GM23338 (cell line): ENCODE results near the gene BEND6. TPM values are rescaled to one million over a fixed set of nuclear protein-coding genes. Genes with fewer than 3 reads are reported as not detected.

Experiments used
- ATAC-seq: fragments of 200-7000 bp; cut with Tn5 transposase; 3 replicates; pipeline ENCODE4 v1.9.1; 2020
- DNase-seq: peaks from one replicate; pipeline ENCODE4 v3.0.0-alpha.2; 2015; ENCODE audit warnings: low spot score
- H2AFZ ChIP-seq: fragments of 200-600 bp; sonication (generic); 2 replicates; pipeline ENCODE4 v1.8.0; 2016; ENCODE audit warnings: antibody characterized with exemption, mild to moderate bottlenecking, moderate library complexity
- H3F3A ChIP-seq: fragments of 200-600 bp; sonication (generic); replicated peaks from 2 replicates; pipeline ENCODE4 v1.8.0; 2017; ENCODE audit warnings: antibody characterized with exemption, mixed run types, low read depth
- H3K27ac ChIP-seq: fragments of 200-600 bp; sonication (generic); 2 replicates; pipeline ENCODE4 v1.6.1; 2016; ENCODE audit warnings: low read depth
- H3K27me3 ChIP-seq: fragments of 200-600 bp; sonication (generic); 2 replicates; pipeline ENCODE4 v1.8.0; 2016; ENCODE audit warnings: mild to moderate bottlenecking, mixed run types, moderate library complexity; ENCODE audit not compliant: insufficient read depth
- H3K36me3 ChIP-seq: fragments of 200-600 bp; sonication (generic); 2 replicates; pipeline ENCODE4 v1.8.0; 2016; ENCODE audit warnings: mild to moderate bottlenecking; ENCODE audit not compliant: insufficient read depth
- H3K4me1 ChIP-seq: fragments of 200-600 bp; sonication (generic); 2 replicates; pipeline ENCODE4 v1.8.0; 2016; ENCODE audit warnings: mild to moderate bottlenecking, moderate library complexity; ENCODE audit not compliant: insufficient read depth
- H3K4me2 ChIP-seq: fragments of 200-600 bp; sonication (generic); 2 replicates; pipeline ENCODE4 v1.7.1; 2017; ENCODE audit warnings: mixed run types
- H3K4me3 ChIP-seq: fragments of 200-600 bp; sonication (generic); 2 replicates; pipeline ENCODE4 v1.6.1; 2016; ENCODE audit warnings: mixed run types
- H3K79me2 ChIP-seq: fragments of 200-600 bp; sonication (generic); replicated peaks from 2 replicates; pipeline ENCODE4 v1.8.0; 2017; ENCODE audit warnings: mild to moderate bottlenecking; ENCODE audit not compliant: insufficient read depth
- H3K9me2 ChIP-seq: fragments of 200-600 bp; sonication (generic); 2 replicates; pipeline ENCODE4 v1.8.0; 2017; ENCODE audit not compliant: insufficient read depth
- H4K20me1 ChIP-seq: fragments of 200-600 bp; sonication (generic); replicated peaks from 2 replicates; pipeline ENCODE4 v1.8.0; 2017; ENCODE audit warnings: mild to moderate bottlenecking; ENCODE audit not compliant: insufficient read depth
- H3K27ac Mint-ChIP-seq: 2 replicates; pipeline ENCODE4 v1.8.0; 2020; ENCODE audit warnings: inconsistent platforms, mild to moderate bottlenecking, moderate library complexity, mixed read lengths
- H3K27me3 Mint-ChIP-seq: 3 replicates; pipeline ENCODE4 v1.8.0; 2022; ENCODE audit warnings: low read depth, mild to moderate bottlenecking, moderate library complexity, mixed read lengths, inconsistent platforms; ENCODE audit not compliant: insufficient read depth, poor library complexity
- H3K36me3 Mint-ChIP-seq: 3 replicates; pipeline ENCODE4 v1.8.0; 2021; ENCODE audit warnings: low read depth, mild to moderate bottlenecking, inconsistent platforms, moderate library complexity, mixed read lengths
- H3K4me1 Mint-ChIP-seq: 3 replicates; pipeline ENCODE4 v1.8.0; 2020; ENCODE audit warnings: mild to moderate bottlenecking, inconsistent platforms, mixed read lengths
- H3K4me3 Mint-ChIP-seq: 3 replicates; pipeline ENCODE4 v1.8.0; 2021; ENCODE audit warnings: moderate library complexity, mild to moderate bottlenecking, inconsistent platforms, mixed read lengths
- H3K9me3 Mint-ChIP-seq: 3 replicates; pipeline ENCODE4 v1.8.0; 2020; ENCODE audit warnings: moderate library complexity, mild to moderate bottlenecking, inconsistent platforms, mixed read lengths
- CREB1 ChIP-seq: fragments of 250-450 bp; sonication (Bioruptor Pico); IDR thresholded peaks from 2 replicates; pipeline ENCODE4 v1.5.0; 2020; ENCODE audit warnings: low read depth, mild to moderate bottlenecking, moderate library complexity
- JUNB ChIP-seq: IDR thresholded peaks from one replicate; pipeline ENCODE4 v1.6.1; 2016; ENCODE audit warnings: antibody characterized with exemption; ENCODE audit not compliant: unreplicated experiment
- NANOG ChIP-seq: IDR thresholded peaks from 2 replicates; pipeline ENCODE4 v1.6.1; 2016; ENCODE audit warnings: antibody characterized with exemption, borderline replicate concordance
- ZNF114 ChIP-seq: fragments of 250-450 bp; sonication (Bioruptor Pico); IDR thresholded peaks from 2 replicates; pipeline ENCODE4 v1.5.0; 2020; ENCODE audit warnings: mild to moderate bottlenecking, moderate library complexity
- polyA plus RNA-seq: library from polyadenylated mRNA; unstranded; fragments of >200 nt; fragmentation: Nextera tagmentation; extraction: Ambion mirVana; gene quantifications from 2 replicates; pipeline ENCODE4 v1.2.1, GENCODE V29; 2016
- total RNA-seq: library from RNA; depleted of rRNA; stranded (reverse); fragments of >200 nt; shearing (Covaris generic); gene quantifications from 2 replicates; pipeline ENCODE4 v1.2.3, GENCODE V29; 2014
- TF ChIP-seq, protein P1 (sequence below), 2 experiments: fragments of 200-600 bp in 1 of 2; sonication (generic) in 1 of 2; conservative IDR thresholded peaks; 2 replicates each; pipeline versions ENCODE4 v1.5.1 to v1.6.1; 2016 to 2017; ENCODE audit warnings: antibody characterized with exemption in 2 of 2, low read depth in 2 of 2, mild to moderate bottlenecking in 2 of 2, moderate library complexity in 1 of 2
- TF ChIP-seq, protein P2 (sequence below): IDR thresholded peaks from one replicate; pipeline ENCODE4 v1.6.1; 2018; ENCODE audit warnings: antibody characterized with exemption; ENCODE audit not compliant: unreplicated experiment

BEND6 gene
- total and polyA plus RNA-seq, 2 experiments from 2014 or later: 6.0 to 6.7 TPM

DNA sequence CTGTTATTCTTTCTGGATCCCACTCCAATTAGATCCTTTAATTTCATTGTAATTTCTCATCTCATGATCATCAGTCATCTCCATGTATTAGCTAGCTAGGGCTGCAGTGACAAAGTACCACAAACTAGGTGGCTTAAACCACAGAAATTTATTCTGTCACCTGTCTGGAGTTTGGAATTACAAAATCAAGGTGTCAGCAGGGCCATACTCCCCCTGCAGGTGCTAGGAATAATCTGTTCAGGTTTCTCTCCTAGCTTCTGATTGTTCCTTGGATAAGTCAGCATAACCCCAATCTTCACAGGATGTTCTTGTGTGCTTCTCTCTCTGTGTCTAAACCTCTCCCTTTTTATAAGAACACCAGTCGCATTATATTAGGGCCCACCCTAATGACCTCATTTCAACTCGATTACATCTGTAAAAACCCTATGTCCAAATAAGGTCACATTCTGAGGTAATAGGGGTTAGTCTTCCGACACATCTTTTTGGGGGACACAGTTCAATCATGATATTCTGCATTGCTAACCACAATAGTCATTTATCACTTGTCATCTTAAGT lies 40.5 kb downstream of the BEND6 start:
- peak; percentile 68 for DNase-seq
- H3K27me3 Mint-ChIP-seq: peaks cover 4% of the 10 kb centered on the region
- H3K9me3 Mint-ChIP-seq: peaks cover 21% of the 10 kb centered on the region
- no peaks in the 10 kb centered on the region for H3K9me2 ChIP-seq
- no peaks in the 10 kb centered on the region for H3K79me2 ChIP-seq
- no peaks in the 10 kb centered on the region for H3K4me1 ChIP-seq
- no peaks in the 10 kb centered on the region for H4K20me1 ChIP-seq
- H3F3A ChIP-seq: no peaks in the 10 kb centered on the region
- no peaks in the 10 kb centered on the region for H3K27me3 ChIP-seq
- no peak overlapping the region for H2AFZ ChIP-seq
- H3K27ac ChIP-seq: no peak overlapping the region
- H3K4me3 ChIP-seq: no peak overlapping the region
- peaks cover 14% of the 10 kb centered on the region for H3K36me3 Mint-ChIP-seq
- H3K4me3 Mint-ChIP-seq: no peak overlapping the region
- no peak overlapping the region for H3K27ac Mint-ChIP-seq
- no peaks in the 10 kb centered on the region for H3K36me3 ChIP-seq
- TF ChIP-seq, protein P1, sequence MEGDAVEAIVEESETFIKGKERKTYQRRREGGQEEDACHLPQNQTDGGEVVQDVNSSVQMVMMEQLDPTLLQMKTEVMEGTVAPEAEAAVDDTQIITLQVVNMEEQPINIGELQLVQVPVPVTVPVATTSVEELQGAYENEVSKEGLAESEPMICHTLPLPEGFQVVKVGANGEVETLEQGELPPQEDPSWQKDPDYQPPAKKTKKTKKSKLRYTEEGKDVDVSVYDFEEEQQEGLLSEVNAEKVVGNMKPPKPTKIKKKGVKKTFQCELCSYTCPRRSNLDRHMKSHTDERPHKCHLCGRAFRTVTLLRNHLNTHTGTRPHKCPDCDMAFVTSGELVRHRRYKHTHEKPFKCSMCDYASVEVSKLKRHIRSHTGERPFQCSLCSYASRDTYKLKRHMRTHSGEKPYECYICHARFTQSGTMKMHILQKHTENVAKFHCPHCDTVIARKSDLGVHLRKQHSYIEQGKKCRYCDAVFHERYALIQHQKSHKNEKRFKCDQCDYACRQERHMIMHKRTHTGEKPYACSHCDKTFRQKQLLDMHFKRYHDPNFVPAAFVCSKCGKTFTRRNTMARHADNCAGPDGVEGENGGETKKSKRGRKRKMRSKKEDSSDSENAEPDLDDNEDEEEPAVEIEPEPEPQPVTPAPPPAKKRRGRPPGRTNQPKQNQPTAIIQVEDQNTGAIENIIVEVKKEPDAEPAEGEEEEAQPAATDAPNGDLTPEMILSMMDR (conservative IDR thresholded peaks at IDR 0.05; ENCODE audit: low read depth in 2 of 2): peak; percentile 58 to 67
- no peak for TF ChIP-seq NANOG
- no peaks in the 10 kb centered on the region; the same call in 2 of the 3 replicates for H3K4me1 Mint-ChIP-seq
- no peak overlapping the region for H3K4me2 ChIP-seq
- ATAC-seq: peak; percentile 67

DNA sequence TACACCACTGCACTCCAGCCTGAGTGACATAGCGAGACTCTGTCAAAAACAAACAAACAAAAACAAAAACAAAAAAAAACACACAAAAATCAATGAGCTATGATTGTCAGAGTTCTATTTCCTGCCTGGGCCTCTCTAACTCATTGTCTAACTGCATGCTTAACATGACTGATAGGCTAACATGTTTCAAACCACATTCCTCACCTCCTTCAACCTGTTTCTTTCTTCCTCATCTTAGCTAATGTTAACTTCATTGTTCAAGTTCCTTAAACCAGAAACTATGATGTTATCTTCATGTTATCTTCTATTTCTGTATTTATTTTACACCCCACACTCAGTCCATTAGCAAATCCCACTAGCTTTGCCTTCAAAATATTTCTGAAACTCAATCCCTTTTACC lies 41.5 kb downstream of the BEND6 start:
- Histone ChIP-seq H3K4me3 (no peak overlapping the region), H3K9me2 (no peaks in the 10 kb centered on the region), H3K79me2 (no peaks in the 10 kb centered on the region), H3K36me3 (no peaks in the 10 kb centered on the region), H2AFZ (no peak overlapping the region), H3F3A (no peaks in the 10 kb centered on the region), H3K4me2 (no peak overlapping the region), H3K27ac (no peak overlapping the region), H3K27me3 (no peaks in the 10 kb centered on the region), H3K4me1 (no peaks in the 10 kb centered on the region), H4K20me1 (no peaks in the 10 kb centered on the region)
- Mint-ChIP-seq H3K9me3 (peaks cover 25% of the 10 kb centered on the region), H3K4me3 (no peak overlapping the region), H3K36me3 (peaks cover 14% of the 10 kb centered on the region), H3K27me3 (peaks cover 5% of the 10 kb centered on the region), H3K4me1 (no peaks in the 10 kb centered on the region; the same call in 2 of the 3 replicates), H3K27ac (no peak overlapping the region)
- DNase-seq: no peak
- ATAC-seq: no peak
- TF ChIP-seq CREB1 (CRISPR knock-in tag): no peak
- TF ChIP-seq, protein P1 (conservative IDR thresholded peaks at IDR 0.05; ENCODE audit: low read depth in 2 of 2): no peak
- no peak for TF ChIP-seq ZNF114 (CRISPR knock-in tag)

DNA sequence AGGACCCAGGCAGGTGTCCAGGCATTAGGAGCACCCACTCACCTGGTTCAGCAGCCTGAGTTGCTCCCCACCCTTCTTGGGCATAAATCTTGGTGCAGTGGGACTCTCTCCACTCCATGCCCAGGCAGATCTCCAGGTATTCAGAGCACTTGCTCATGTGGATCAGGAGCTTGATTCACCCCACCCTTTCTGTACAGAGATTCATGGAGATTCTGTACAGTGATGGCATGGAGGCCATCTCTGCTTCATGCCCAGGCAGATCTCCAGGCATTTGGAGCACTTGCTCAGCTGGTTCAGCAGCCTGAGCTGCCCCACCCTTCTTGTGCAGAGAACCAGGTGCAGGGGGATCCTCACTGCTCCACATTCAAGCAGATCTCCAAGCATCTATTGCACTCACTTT lies 44.1 kb downstream of the BEND6 start:
- H4K20me1 ChIP-seq: no peaks in the 10 kb centered on the region
- H3K9me2 ChIP-seq: no peaks in the 10 kb centered on the region
- ATAC-seq (no peak), DNase-seq (no peak)
- H3K27me3 ChIP-seq: no peaks in the 10 kb centered on the region
- no peak overlapping the region for H3K4me2 ChIP-seq
- Mint-ChIP-seq H3K36me3 (peaks cover 14% of the 10 kb centered on the region), H3K27me3 (peaks cover 9% of the 10 kb centered on the region), H3K4me3 (no peak overlapping the region), H3K27ac (no peak overlapping the region), H3K9me3 (peaks cover 25% of the 10 kb centered on the region), H3K4me1 (no peaks in the 10 kb centered on the region; the same call in 2 of the 3 replicates)
- no peaks in the 10 kb centered on the region for H3K79me2 ChIP-seq
- no peak overlapping the region for H3K27ac ChIP-seq
- H3K4me3 ChIP-seq: no peak overlapping the region
- H3K4me1 ChIP-seq: no peaks in the 10 kb centered on the region
- H2AFZ ChIP-seq: no peak overlapping the region
- H3K36me3 ChIP-seq: no peaks in the 10 kb centered on the region
- H3F3A ChIP-seq: no peaks in the 10 kb centered on the region
- TF ChIP-seq, protein P2, sequence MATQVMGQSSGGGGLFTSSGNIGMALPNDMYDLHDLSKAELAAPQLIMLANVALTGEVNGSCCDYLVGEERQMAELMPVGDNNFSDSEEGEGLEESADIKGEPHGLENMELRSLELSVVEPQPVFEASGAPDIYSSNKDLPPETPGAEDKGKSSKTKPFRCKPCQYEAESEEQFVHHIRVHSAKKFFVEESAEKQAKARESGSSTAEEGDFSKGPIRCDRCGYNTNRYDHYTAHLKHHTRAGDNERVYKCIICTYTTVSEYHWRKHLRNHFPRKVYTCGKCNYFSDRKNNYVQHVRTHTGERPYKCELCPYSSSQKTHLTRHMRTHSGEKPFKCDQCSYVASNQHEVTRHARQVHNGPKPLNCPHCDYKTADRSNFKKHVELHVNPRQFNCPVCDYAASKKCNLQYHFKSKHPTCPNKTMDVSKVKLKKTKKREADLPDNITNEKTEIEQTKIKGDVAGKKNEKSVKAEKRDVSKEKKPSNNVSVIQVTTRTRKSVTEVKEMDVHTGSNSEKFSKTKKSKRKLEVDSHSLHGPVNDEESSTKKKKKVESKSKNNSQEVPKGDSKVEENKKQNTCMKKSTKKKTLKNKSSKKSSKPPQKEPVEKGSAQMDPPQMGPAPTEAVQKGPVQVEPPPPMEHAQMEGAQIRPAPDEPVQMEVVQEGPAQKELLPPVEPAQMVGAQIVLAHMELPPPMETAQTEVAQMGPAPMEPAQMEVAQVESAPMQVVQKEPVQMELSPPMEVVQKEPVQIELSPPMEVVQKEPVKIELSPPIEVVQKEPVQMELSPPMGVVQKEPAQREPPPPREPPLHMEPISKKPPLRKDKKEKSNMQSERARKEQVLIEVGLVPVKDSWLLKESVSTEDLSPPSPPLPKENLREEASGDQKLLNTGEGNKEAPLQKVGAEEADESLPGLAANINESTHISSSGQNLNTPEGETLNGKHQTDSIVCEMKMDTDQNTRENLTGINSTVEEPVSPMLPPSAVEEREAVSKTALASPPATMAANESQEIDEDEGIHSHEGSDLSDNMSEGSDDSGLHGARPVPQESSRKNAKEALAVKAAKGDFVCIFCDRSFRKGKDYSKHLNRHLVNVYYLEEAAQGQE: no peak
- no peak for TF ChIP-seq JUNB
- TF ChIP-seq ZNF114 (CRISPR knock-in tag): no peak
